GM21576 (cell line): Measurements from ENCODE around the gene GTF2IRD1.
"Not testable (repeated sequence)": the region's sequence is repeated elsewhere in the genome, so short reads cannot be mapped to it uniquely, and the experiment has no call there.

Experiments
- ATAC-seq: cut with Tn5 transposase; IDR thresholded peaks from one replicate; pipeline ENCODE4 v1.9.1; 2021; ENCODE audit warnings: mild to moderate bottlenecking, moderate library complexity; ENCODE audit not compliant: unreplicated experiment

GTF2IRD1 gene, protein sequence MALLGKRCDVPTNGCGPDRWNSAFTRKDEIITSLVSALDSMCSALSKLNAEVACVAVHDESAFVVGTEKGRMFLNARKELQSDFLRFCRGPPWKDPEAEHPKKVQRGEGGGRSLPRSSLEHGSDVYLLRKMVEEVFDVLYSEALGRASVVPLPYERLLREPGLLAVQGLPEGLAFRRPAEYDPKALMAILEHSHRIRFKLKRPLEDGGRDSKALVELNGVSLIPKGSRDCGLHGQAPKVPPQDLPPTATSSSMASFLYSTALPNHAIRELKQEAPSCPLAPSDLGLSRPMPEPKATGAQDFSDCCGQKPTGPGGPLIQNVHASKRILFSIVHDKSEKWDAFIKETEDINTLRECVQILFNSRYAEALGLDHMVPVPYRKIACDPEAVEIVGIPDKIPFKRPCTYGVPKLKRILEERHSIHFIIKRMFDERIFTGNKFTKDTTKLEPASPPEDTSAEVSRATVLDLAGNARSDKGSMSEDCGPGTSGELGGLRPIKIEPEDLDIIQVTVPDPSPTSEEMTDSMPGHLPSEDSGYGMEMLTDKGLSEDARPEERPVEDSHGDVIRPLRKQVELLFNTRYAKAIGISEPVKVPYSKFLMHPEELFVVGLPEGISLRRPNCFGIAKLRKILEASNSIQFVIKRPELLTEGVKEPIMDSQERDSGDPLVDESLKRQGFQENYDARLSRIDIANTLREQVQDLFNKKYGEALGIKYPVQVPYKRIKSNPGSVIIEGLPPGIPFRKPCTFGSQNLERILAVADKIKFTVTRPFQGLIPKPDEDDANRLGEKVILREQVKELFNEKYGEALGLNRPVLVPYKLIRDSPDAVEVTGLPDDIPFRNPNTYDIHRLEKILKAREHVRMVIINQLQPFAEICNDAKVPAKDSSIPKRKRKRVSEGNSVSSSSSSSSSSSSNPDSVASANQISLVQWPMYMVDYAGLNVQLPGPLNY

DNA sequence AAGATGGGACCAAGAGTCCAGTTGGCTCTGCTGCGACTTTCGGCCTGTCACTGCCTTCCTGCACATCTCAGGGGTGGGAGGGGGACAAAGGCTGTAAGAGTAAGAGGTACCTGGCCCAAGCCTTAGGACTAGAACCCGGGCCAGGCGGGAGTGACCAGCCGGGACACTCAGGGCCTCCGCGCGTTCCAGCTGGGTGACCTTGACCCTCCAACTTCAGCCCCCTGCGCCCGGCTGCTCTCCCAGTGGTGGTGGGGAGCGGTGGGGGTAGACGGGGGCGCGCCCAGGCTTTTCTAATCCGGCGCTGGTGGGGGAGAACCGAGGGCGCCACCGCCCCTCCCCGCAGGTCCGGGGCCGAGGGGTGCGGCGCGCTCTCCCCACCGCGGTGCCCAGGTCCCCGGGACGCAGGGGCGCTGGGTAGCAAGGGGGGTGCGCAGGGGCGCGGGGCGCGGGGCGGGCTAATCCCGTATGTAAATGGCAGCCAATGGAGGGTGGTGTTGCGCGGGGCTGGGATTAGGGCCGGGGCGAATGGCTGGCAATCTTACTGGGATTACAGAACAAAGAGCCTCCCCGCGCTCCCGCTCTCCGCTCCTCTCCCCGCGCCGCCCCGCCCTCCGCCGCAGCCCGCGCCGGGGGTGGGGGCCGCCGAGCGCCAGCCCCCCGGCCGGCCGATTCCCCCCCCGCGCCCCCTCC is at the start of gene GTF2IRD1:
GTF2IRD1 (plus strand) TSS at position 585 of the 690 bp plus-strand sequence. CDS start 54,175 bp downstream, outside the sequence.
- no peak for ATAC-seq

DNA sequence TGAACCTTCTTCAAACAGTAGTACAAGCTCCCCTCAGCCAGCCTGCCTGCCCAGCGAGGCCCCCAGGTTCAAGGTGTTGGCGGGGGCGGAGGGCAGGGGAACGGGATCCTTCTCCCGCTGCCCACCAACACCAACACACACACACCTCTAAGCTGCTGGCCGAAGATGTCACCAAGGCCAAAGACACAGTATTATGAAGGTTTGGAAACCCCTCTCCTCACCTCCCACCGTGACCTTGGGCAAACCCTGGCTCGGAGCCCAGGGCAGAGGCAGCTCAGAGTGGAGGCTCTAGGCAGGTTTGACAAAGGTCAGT is 49.4 kb upstream of the GTF2IRD1 start:
- ATAC-seq = no peak

DNA sequence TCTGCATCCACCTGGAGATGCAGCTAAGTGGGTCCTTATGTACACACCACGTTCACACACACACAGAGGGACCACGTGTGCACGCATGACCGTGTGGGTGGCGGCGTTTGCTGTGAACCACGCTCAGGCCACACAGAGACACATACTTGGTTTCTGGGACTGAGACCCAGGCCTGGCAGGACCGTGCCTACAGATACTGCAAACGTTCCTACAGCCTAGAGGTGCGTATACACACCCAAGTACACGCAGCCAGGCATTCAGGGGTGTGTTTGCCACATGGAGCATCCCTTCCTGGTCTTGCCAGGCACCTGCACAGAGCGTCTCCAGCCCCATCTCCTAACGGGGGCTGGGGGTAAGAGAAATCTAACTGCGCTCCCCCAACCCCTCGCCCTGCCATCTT is 49.0 kb upstream of the GTF2IRD1 start:
- ATAC-seq = no peak

DNA sequence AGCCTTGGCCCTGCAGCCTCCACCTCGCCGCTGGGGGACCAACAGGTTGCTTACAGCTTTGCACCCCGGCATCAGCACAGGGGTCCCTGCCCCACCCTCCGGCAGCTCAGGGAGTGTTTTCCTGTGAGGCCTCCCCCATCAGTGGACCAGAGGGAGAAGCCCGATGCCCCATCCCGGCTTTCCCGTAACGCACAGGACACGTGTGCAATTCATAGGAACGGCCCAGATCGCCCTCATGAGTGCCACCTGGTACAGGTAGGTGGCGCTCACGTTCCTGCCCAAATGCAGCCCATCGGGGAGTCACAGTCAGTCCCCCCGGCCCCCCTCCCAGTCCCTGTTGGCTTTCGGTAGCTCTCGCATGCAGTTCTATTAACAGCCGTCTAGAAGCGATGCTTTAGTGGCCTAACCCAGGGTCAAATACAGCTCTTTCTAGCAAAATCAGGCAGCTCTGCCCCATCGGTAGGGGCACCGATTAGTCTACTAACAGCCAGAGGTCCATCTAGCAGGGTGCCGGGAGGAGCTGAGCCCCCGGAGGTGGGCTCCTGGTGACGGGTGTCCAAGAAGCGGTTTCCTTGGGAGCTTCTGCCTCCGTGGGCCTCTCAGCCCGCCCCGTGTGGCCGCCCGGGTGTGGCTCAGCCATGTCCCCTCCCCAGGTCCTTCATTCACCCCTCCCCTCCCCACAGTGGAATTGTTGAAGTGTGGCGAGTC is 48.4 kb upstream of the GTF2IRD1 start:
- ATAC-seq = no peak

DNA sequence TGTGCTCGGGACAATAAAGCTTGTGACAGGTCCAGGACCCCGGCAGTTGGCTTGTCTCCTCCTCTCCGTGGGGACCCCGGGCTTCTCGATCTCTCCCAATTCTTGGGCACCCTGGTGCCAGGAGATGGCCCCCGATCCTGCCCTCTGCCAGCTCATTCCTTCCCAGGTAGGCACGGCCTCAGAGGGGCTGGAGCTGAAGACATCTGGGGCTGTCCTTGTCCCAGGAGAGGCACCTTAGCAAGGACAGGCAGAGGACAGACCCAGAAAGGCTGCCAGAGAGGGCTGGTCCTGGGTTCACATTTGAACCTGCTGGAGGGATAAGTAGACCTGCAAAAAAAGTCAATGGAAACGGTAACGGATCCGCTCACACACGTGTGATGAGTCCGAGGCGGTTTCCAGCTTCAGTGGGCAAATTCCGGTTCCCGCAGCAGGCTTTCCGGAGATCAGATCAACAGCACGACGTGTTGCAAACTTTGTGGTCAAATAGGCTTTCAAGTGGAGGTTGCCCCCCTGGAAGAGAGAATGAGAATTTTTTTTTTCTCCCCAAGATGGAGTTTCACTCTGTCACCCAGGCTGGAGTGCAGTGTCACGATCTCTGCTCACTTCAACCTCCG is 47.7 kb upstream of the GTF2IRD1 start:
- ATAC-seq = no peak

DNA sequence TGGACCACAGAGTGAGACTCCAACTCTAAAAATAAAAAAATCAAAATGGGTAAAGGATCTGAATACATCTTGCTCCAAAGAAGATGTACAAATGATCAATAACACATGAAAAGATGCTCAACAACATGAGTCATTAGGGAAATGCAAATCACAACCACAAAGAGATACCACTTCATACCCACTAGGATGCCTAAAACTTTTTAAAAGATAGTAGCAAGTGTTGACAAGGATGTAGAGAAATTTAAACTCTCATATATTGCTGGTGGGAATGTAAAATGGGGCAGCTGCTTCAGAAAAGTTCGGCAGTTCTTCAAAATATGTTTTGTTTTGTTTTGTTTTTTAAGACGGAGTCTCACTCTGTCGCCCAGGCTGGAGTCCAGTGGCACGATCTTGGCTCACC is 45.7 kb upstream of the GTF2IRD1 start:
- ATAC-seq = no peak

DNA sequence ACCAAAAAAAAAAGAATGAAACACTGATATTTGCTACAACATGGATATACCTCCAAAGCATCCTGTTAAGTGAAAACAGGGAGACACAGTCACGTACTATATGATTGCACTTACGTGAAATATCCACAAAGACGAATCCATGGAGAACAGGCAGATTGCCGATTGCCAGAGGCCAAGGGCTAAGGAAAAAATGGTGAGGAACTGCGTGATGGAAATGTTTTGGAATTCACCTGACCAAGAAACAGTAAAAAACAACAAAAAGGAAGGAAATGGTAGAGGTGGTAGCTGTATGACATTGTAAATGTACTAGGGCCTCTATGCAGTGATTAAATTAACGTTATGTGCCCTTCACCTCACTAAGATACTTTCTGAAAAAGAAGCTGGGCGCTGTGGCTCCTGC is 44.1 kb upstream of the GTF2IRD1 start:
- no peak for ATAC-seq

DNA sequence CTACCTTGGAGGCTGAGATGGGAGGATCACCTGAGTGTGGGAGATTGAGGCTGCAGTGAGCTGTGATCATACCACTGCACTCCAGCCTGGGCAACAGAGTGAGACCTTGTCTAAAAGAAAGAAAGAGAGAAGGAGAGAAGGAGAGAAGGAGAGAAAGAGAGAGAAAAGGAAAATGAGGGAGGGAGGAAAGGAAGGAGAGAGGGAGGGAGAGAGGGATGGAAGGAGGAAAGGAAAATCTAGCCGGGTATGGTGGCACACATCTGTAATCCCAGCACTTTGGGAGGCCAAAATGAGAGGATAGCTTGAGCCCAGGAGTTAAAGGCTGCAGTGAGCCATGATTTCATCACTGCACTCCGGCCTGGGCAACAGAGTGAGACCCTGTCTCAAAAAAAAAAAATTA is 42.9 kb upstream of the GTF2IRD1 start:
- no peak for ATAC-seq

DNA sequence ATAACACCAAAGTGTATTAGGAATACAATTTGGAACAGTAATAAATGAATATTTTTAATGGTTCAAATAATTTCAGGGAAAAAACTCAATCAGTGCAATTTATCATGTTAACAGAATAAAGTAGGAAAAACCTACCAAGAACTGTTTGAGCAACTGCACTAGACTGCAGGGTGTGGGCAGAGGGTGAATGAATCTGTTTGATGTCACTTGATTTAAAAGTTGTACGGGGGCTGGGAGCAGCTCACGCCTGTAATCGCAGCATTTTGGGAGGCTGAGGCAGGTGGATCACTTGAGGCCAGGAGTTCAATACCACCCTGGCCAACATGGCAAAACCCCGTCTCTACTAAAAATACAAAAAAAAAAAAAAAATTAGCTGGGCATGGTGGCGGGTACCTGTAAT is 42.1 kb upstream of the GTF2IRD1 start:
- ATAC-seq = not testable (repeated sequence)

DNA sequence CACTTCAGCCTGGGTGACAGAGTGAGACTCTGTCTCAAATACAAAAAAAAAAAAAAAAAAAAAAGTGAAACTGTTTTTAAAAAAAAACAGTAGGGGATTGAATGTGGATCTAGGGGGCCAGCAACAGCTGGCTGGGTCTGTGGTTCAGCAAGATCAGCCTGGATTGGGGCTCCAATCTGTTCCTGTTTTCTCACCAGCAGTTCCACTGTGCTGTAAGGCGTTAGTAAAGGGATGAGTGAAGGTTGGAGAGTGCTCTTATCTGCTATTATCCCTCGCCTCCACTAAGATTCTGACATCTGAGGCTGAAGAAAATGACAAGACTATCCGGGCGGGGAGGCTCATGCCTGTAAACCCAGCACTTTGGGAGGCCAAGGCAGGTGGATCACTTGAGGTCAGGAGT is 41.6 kb upstream of the GTF2IRD1 start:
- no peak for ATAC-seq

DNA sequence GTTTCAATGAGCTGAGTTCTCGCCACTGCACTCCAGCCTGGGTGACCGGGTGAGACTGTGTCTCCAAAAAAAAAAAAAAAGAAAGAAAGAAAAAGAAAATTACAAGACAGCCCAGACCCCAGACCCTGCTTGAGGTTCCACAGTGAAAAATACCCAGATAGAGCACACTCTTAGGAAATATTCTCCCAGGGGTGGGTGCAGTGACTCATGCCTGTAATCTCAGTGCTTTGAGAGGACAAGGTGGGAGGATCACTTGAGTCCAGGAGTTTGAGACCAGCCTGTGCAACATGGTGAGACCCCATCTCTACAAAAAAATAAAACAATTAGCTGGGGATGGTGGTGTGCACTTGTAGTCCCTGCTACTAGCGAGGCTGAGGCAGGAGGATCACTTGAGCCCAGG is 41.1 kb upstream of the GTF2IRD1 start:
- ATAC-seq = no peak

DNA sequence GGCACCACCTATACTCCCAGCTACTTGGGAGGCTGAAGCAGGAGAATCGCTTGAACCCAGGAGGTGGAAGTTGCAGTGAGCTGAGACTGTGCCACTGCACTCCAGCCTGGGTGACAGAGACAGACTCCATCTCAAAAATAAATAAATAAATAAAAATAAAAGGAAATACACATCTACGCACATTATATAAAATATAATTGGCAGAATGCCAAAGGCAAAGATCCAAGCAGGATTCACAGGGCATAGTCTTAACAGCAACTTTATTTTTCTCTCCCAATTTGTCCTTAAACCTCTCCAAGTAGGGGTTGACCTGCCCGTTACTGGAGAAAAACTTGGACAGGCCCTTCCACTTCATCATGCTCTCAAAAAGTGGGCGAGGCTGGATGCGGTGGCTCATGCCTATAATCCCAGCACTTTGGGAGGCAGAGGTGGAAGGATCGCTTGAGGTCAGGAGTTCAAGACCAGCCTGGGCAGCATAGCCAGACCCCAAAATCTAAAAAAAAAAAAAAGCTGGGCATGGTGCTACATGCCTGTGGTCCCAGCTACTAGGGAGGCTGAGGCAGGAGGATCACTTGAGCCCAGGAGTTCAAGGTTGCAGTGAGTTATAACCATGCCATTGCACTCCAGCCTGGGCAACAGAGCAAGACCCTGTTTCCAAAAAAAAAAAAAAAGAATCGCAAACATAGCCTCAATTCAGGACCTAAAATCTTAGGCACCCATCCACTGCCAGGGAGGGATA is 38.9 kb upstream of the GTF2IRD1 start:
- ATAC-seq = not testable (repeated sequence)

DNA sequence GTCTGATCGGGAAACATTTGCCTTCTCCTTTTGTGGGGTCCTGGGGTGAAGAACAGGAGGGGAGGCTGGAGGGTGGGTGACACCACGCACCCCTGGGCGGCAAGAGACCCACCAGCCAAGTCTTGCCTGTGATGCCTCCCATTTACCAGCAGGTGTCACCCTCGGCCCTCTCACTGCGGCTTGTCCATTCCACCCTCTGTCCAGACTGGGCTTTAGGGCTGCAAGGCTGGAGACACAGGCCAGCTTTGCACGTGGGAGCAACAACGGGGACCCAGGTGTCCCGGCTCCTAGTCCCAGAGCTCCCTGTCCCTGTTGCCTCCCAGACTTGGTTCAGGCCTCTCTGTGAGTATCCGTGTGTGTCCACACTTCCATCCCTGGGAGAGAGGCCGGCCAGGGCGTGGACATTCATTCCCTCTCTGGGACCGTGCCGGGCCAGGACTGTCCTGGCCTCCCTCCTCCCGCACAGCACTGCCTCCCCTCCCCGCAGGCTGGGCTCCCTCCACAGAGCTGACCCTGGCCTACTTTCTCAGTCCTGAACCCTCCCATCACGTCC is 36.2 kb upstream of the GTF2IRD1 start:
- no peak for ATAC-seq

DNA sequence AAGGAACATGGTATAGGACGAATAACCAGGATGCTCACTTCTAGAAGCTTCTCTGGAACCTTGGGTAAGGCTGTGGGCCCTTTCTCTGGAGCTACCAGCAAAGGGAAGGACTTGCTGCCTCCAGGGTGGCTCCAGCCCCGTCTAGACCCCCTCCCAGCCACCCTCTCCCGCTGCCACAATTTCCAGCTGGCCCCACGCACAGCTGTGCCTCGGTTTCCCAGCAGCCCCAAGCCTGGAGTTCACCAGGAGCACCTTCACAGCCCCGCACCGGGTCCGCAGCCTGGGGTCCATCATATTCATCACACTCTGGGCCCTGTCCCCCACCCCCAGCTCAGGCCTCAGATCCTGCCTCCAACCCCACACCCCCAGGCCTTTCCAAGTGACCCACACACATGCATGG is 35.6 kb upstream of the GTF2IRD1 start:
- no peak for ATAC-seq

DNA sequence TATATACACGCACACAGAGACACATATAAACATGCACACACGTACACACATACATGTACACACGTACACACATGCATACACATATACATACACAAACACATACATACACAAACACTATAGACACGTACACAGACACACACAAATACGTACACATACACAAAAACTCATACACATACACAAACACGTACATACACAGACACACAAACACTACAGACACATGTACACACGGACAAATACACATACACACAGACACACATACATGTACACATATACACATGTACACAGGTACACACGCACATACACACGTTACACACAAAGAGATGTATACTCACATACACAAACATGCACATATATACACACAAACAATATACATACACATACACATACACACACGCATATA is 35.2 kb upstream of the GTF2IRD1 start:
- no peak for ATAC-seq

DNA sequence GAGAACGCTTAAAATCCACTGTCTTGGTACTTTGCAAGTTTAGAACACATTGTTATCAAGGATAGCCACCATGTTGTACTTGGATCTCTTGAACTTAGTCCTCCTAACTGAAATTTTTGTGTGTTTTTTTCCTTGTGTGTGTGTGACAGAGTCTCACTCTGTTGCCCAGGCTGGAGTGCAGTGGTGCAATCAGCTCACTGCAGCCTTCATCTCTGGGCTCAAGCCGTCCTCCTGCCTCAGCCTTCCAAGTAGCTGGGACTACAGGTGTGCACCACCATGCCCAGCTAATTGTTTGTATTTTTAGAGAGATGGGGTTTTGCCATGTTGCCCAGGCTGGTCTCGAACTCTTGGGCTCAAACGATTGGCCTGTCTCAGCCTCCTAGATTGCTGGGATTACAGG is 34.5 kb upstream of the GTF2IRD1 start:
- not testable (repeated sequence) for ATAC-seq

DNA sequence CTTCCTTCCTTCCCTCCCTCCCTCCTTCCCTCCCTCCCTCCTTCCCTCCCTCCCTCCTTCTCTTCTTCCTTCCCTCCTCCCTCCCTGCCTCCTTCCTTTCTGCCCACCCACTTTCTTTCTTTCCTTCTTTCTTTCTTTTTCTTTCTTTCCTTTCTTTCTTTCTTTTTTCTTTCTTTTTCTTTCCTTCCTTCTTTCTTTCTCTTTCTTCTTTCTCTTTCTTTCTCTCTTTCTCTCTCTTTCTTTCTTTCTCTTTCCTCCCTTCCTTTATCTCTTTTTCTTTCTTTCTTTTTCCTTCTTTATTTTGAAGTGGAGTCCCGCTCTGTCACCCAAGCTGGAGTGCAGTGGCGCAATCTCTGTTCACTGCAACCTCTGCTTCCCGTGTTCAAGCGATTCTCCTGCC is 33.7 kb upstream of the GTF2IRD1 start:
- no peak for ATAC-seq

DNA sequence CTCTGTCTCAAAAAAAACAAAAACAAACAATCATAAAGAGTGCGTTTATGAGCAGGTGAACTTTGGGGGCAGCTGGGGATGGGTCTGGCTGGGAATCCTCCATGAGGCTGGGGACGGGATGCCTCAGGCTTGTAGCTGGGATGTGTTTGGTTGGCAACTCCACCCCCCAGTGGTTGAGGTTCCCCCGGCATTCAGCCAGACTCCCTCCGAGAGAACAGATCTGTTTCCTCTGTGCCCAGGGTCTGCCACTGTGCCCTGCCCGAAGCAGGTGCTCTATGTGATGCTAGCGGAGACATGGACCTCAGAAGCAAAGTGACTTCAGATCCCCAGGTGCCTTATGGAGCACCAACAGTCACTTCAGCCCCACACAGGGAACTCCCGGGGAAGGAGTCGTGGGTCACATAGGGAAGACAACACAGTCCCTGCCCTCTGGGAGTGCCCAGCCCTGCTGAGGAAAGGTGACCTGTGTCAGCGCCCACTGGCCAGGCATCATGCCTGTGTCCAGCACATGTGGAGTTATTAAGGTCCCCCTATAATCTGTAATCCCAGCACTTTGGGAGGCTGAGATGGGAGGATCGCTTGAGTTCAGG is 29.3 kb upstream of the GTF2IRD1 start:
- no peak for ATAC-seq

DNA sequence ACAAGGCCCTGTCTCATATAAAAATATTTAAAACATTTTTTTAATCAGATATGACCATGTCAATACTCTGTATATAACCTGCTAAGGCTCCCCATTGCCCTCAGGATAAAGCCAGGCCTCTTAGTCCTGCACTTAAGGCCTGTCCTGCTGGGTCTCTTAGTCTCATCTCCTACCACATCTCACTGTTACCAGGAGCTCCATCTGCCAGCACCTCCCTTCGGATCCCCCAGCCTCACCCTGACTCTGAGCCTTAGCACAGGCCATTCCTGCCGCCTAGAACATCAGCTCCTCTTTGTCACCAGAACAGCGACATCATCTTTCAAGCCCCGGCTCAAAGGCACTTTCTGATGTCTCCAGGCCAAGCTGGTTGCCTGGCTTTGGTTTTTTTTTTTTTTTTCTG is 25.7 kb upstream of the GTF2IRD1 start:
- no peak for ATAC-seq
